ENCODE data around the gene ELOA.
"Not testable (repeated sequence)": the region's sequence is repeated elsewhere in the genome, so short reads cannot be mapped to it uniquely, and the experiment has no call there.

ELOA gene

DNA sequence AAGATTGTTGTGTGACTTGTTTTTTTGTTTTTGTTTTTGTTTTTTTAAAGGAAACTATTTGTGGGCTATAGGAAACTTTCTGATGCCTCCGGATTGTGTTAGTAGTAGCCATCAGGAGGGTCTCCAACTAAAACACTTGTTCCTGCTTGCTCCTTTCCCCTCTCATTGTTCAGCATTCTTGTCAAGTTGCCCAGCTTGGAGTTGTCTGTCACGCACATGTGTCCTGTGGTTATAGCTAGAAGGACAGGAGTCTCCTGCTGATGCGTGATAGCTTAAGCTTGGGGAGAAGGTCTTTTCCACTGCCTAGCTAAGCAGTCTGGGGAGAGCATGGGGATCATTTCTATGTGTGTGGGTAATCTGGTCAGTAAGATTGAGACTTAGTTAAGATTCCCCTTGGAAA, 44.4 kb downstream of the ELOA start:
- no peak for DNase-seq

DNA sequence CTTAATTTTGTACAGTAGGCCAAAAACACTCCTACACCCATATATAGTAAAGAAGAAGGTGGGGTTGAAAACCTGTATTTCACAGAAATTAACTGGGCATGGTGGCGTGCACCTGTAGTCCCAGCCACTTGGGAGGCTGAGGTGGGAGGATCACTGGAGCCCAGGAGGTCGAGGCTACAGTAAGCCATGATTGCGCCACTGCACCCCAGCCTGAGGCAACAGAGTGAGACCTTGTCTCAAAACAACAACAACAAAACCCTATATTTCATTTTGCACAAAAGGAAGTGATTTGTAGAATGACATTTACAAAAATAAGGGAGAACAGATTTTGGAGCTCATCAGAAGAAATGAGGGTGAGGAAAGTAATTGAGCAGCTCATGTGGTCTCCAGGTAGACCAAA, 45.4 kb downstream of the ELOA start:
- no peak for DNase-seq

DNA sequence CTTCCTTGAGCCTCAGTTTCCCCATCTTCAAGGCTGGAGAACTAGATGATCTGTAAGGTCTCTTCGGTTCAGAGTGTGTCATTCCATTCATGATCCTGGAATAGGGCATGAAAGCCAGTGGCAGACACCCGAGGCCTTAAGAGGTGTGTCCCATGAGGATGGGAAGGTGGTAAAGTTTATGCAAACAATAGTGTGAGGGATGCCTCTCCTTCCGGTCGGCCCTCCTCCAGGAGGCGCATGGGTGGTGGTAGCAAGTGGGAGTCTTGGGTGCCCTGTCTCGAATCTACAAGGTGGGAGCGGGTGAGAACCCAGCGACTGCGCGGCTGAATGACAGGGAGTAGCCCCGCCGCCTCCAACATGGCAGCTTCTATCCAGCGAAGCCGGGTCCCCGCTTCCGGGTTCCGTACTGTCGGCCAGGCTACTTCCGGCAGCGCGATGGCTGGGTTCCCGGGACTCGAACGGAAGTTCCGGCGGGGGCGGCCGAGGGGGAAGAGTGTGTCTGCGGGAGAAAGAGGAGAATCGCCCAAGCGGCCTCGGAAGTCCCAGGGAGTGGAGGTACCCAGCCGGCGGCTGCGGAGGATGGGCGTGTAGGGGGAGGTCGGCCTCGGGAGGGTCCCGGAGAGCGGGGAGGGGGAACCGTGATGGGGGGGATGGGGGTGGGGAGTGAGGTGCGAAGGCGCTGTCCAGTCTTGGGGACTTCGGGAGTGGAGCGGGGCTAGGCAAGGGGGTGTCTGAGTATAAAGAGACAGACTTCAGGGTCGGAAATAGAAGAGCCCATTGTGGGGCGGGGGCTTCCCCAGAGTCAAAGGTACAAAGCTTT, 47.6 kb downstream of the ELOA start, which contains the start of gene LYPLA2:
LYPLA2 (plus strand) TSS at position 450 of the 820 bp plus-strand sequence. CDS start 1,538 bp downstream, outside the sequence.
- peak; percentile 81 for DNase-seq

- no peak for DNase-seq
These were observed 48.3 kb downstream of the ELOA start for GRCh38 chr1:23791516-23792047.

DNA sequence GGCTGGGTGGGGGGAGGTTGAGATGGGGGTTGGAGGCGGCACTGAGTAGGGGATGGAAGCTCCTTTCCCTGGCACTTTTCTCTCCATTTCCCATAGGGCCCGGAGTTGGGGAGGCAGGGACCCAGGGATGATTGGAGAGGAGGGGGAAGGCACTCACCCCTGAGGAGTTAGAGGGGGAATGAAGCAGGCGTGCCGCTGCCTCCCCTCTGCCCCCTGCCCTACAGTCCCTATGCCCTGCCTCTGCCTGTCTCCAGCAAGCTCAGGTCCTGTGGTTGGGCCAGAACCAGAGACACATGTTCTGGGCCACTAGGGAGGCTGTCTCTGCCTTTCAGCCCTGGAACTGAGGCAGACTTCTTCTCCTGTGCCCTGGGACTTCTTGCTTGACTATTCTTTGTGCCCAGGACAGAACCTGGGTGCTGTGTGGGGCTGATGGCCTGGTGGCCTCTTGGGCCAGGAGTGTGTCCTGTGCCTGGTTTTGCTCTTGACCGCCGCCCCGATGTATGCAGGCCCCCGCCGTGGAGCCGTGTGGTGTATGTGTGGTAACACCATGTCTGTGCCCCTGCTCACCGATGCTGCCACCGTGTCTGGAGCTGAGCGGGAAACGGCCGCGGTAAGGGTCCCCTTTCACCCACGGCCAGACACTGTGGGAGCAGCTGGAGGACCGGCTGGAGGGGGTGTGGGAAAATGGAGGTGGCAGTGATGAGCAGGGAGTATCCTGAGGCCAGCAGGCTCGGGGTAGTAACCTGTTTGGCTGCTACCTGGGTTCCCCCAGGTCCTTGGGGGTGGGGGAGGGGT, 49.1 kb downstream of the ELOA start:
- no peak for DNase-seq

GRCh38 chr1:23793018-23793781, 49.9 kb downstream of the ELOA start:
- DNase-seq = peak; percentile 36

- DNase-seq = no peak
These were observed 50.8 kb downstream of the ELOA start for GRCh38 chr1:23793861-23794731.

DNA sequence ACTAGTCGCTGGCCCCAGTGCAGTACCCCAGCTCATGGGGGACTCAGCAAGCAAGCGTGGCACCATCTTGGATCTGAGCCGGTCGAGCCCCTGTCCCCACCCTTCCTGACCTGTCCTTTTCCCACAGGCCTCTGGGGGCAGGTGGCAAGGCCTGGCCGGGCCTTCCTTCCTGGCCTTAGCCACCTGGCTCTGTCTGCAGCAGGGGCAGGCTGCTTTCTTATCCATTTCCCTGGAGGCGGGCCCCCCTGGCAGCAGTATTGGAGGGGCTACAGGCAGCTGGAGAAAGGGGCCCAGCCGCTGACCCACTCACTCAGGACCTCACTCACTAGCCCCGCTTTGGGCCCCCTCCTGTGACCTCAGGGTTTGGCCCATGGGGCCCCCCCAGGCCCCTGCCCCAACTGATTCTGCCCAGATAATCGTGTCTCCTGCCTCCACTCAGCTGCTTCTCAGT, 51.5 kb downstream of the ELOA start:
- not testable (repeated sequence) for DNase-seq

- DNase-seq = no peak
These were observed 52.6 kb downstream of the ELOA start for GRCh38 chr1:23795676-23796465.

GRCh38 chr1:23796466-23797271, 53.4 kb downstream of the ELOA start:
- no peak for DNase-seq

- DNase-seq = no peak
These were observed 54.5 kb downstream of the ELOA start for GRCh38 chr1:23797478-23798448.

GRCh38 chr1:23798662-23799142, 55.4 kb downstream of the ELOA start:
- DNase-seq = no peak

DNA sequence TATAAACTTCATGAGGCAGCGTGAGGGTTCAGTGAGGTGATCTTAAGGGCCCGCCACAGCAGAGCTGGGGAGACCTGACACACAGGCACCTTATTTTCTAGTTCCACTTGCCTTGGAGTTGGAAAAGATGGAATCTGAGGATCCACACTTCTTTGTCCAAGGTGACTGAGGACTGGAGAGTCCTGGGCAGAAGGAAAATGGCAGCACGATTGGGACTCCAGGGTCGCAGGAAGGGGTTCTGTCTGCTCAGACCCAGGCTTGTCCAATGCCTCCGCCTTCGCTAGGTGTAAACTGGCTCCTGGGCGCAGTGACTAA, 55.9 kb downstream of the ELOA start:
- DNase-seq = no peak

DNA sequence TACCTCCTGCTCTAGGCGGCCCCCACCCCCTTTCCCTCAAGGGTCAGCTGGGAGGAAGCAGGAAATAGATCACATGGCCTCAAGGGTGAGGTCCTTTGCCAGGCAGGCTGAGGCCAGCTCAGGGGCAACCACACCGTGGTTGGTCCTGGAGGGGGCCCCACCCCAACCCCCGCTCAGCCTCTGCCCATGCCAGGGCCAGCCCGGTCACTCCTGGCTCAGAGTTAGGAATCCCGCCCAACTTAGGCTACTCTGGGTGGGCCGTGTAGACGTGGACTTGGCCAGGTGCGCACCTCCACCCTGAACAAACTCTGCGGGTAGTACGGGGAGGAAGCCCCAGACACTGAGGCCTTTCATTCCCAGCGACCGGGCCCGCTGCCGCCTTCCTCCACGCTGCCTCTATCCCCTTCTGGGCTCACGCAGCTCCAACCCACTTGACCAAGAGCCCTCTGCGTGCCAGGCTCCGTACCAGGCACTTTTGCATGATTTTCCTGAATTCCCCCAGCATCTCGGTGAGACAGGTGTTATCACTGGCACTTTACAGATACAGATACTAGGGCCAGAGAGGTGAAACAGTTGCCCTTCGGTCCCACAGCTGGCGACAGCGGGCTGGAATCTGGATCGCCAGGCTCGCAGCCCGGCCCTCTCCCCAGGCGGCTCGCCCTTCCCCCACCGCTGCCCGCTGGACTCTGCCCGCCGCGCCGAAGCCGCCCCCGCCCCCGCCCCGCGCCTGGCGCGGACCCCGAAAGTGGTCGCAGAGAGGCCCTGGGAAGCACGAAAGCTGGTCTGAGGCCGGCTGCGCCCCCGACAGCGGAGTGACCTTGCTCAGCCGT, 56.5 kb downstream of the ELOA start:
- DNase-seq = peak; percentile 26

- peak; percentile 94 for DNase-seq
These were observed 57.4 kb downstream of the ELOA start, which contains the start of gene GALE for GRCh38 chr1:23800400-23801337. TSS of gene GALE (minus strand) at chr1:23800754. CDS start at chr1:23799007, 1,747 bp downstream.

- DNase-seq = no peak
These were observed 58.1 kb downstream of the ELOA start for GRCh38 chr1:23801338-23801748.
